SK-N-SH treated with all-trans-retinoic acid at 6 μM for 48 hours (cell line): ENCODE results near the gene RASGEF1C.

ENCODE experiments used
- ARNTL ChIP-seq: fragments of 450-650 bp; formaldehyde crosslinking; IDR thresholded peaks from 2 replicates; pipeline ENCODE4 v1.5.0; 2020; ENCODE audit warnings: low read depth, mild to moderate bottlenecking, moderate library complexity, borderline replicate concordance
- TF ChIP-seq, protein P1 (sequence below): fragments of 250-450 bp; sonication (Bioruptor Pico); IDR thresholded peaks from 2 replicates; pipeline ENCODE4 v1.8.0; 2020; ENCODE audit warnings: mild to moderate bottlenecking, moderate library complexity, borderline replicate concordance

DNA sequence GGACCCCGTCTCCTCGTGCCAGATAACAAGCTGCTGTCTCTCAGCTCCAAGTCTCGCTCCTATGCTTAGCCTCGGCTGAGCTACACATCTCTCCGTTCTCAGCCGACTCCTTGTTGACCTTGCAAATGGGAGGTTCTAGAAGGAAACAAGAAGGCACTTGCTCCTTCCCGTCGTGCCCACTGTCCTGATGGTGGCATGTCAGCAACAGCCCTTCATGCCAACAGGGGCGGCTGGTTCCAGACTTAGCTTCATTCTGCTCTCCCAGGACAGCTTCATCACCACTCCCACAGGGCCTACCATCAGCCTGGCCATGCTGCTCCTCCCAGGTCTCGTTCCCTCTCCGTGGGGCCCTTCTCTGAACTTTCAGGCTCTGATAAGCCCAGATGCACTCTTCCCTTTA, 13.0 kb upstream of the RASGEF1C start:
- TF ChIP-seq ARNTL (CRISPR knock-in tag): no peak
- TF ChIP-seq, protein P1, sequence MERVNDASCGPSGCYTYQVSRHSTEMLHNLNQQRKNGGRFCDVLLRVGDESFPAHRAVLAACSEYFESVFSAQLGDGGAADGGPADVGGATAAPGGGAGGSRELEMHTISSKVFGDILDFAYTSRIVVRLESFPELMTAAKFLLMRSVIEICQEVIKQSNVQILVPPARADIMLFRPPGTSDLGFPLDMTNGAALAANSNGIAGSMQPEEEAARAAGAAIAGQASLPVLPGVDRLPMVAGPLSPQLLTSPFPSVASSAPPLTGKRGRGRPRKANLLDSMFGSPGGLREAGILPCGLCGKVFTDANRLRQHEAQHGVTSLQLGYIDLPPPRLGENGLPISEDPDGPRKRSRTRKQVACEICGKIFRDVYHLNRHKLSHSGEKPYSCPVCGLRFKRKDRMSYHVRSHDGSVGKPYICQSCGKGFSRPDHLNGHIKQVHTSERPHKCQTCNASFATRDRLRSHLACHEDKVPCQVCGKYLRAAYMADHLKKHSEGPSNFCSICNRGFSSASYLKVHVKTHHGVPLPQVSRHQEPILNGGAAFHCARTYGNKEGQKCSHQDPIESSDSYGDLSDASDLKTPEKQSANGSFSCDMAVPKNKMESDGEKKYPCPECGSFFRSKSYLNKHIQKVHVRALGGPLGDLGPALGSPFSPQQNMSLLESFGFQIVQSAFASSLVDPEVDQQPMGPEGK (CRISPR knock-in tag): no peak
